Prostate gland (tissue), 2 donors: ENCODE measurements around the gene FAM180A. TPM values are rescaled to one million over a fixed set of nuclear protein-coding genes. Genes with fewer than 3 reads are reported as not detected.
A peak's percentile ranks its signal among the peaks of the same experiment; 100 is the strongest.

Source experiments
- DNase-seq: peaks from one replicate; pipeline ENCODE4 v3.0.0-alpha.2; 2019; ENCODE audit warnings: low spot score
- H3K27ac ChIP-seq, 2 donors: fragments of 200-600 bp; sonication (generic); 2 replicates each; pipeline ENCODE4 v1.5.1; 2017 to 2019
- H3K27me3 ChIP-seq: fragments of 200-600 bp; sonication (generic); replicated peaks from 2 replicates; pipeline ENCODE4 v1.5.1; 2019; ENCODE audit not compliant: insufficient read depth
- H3K36me3 ChIP-seq, 2 donors: fragments of 200-600 bp; sonication (generic); 1 replicate in 1 of 2; 2 replicates in 1 of 2; pipeline versions ENCODE4 v1.5.1 to v1.8.1; 2017 to 2019
- H3K4me1 ChIP-seq: fragments of 200-600 bp; sonication (generic); replicated peaks from 2 replicates; pipeline ENCODE4 v1.5.1; 2019
- H3K4me3 ChIP-seq, 2 donors: fragments of 200-600 bp; sonication (generic); 2 replicates each; pipeline ENCODE4 v1.5.1; 2017 to 2019
- H3K9me3 ChIP-seq: fragments of 200-600 bp; sonication (generic); 2 replicates; pipeline ENCODE4 v1.5.1; 2017
- POLR2A ChIP-seq: fragments of 450-650 bp; IDR thresholded peaks from one replicate; pipeline ENCODE4 v1.6.1; 2016; ENCODE audit warnings: antibody characterized with exemption, mild to moderate bottlenecking
- POLR2AphosphoS5 ChIP-seq: sonication (generic); formaldehyde crosslinking; IDR thresholded peaks from one replicate; pipeline ENCODE4 v1.6.1; 2017; ENCODE audit warnings: antibody characterized with exemption
- WGBS: methylation state at CpG from one replicate; pipeline ENCODE4 v1.1.5; 2018; 5-methylcytosine and 5-hydroxymethylcytosine counted together
- intact Hi-C: fragments of 100-400 bp; cut with DNase I; formaldehyde crosslinking; loops from one replicate; pipeline ENCODE4 v1.14.2; 2022
- total RNA-seq, 2 donors: library from RNA; depleted of rRNA; stranded (reverse); fragments of >200 nt; gene quantifications; one replicate each; pipeline ENCODE4 v1.1.0, GENCODE V29; 2016
- TF ChIP-seq, protein P1 (sequence below), 4 experiments: fragments of 200-600 bp in 2 of 4; fragments of 450-650 bp in 2 of 4; sonication (generic) in 2 of 4; IDR thresholded peaks; 1 replicate in 3 of 4; 2 replicates in 1 of 4; pipeline ENCODE4 v1.5.1; 2016 to 2019; ENCODE audit warnings: antibody characterized with exemption in 4 of 4, mild to moderate bottlenecking in 2 of 4, moderate library complexity in 2 of 4

FAM180A gene
- total RNA-seq, 2 donors from 2014 or later, result 0.77 to 6.9 TPM

DNA sequence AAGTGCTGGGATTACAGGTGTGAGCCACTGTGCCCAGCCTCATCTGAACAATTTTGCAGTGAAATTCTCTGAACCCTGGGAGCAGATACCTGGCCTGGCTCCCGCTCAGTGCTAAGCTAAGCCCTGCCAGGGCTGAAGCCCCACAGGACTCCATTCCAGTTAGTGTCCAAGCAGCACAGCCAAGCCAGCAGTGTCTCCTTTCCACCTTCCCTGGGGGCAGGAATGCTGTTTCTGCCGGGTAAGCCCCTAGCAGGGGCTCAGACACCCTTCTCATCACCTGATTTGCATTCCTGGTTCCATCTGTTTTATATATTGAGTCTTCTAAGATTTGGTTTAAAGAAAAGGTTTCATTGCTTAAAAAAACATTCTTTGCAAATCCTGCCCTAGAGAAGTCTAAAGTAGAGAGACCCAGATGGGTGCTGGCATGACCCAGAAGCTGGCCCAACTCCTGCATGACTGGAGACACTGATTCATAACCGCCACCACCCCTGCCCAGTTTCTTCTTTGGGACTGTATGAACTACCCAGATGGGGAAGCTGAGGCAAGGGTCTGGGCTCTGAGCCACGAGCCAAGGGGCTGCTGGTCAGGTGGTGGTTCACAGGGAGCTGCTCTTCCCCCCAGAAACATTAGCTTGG, 34.7 kb downstream of the FAM180A start:
- intact Hi-C loops, result no loop called here
- no peaks in the 10 kb centered on the region for H3K27me3 ChIP-seq
- H3K9me3 ChIP-seq, result no peaks in the 10 kb centered on the region
- 79% methylated on average over 4 of the region's 4 CpGs for WGBS
- TF ChIP-seq POLR2AphosphoS5, result no peak
- TF ChIP-seq, protein P1, sequence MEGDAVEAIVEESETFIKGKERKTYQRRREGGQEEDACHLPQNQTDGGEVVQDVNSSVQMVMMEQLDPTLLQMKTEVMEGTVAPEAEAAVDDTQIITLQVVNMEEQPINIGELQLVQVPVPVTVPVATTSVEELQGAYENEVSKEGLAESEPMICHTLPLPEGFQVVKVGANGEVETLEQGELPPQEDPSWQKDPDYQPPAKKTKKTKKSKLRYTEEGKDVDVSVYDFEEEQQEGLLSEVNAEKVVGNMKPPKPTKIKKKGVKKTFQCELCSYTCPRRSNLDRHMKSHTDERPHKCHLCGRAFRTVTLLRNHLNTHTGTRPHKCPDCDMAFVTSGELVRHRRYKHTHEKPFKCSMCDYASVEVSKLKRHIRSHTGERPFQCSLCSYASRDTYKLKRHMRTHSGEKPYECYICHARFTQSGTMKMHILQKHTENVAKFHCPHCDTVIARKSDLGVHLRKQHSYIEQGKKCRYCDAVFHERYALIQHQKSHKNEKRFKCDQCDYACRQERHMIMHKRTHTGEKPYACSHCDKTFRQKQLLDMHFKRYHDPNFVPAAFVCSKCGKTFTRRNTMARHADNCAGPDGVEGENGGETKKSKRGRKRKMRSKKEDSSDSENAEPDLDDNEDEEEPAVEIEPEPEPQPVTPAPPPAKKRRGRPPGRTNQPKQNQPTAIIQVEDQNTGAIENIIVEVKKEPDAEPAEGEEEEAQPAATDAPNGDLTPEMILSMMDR (IDR thresholded peaks at IDR 0.05), result no peak
- no peak for TF ChIP-seq POLR2A
- H3K4me1 ChIP-seq, result no peaks in the 10 kb centered on the region
- H3K4me3 ChIP-seq, result no peak overlapping the region
- no peak overlapping the region for H3K27ac ChIP-seq
- DNase-seq, result no peak
- H3K36me3 ChIP-seq, result no peaks in the 10 kb centered on the region

DNA sequence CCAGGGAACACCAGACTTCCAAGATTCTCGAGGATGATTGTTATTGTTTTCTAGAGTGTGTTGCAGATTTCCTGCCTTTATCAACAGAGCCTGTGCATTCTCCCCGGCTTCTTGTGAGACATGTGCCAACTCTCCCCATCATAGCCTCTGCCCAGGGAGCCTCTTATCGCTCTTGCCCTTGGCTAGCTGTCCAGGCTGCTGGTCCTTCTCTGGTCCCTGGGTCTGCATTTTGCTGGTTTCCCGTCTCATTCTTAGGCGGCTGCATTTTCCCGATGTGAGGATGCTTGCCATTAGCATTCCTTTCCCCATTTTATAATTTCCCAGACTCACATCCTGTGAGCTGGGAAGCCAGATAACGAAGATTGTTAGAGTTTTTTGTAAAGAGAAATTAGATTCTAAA, 35.8 kb downstream of the FAM180A start:
- Histone ChIP-seq H3K36me3 (no peaks in the 10 kb centered on the region), H3K9me3 (no peaks in the 10 kb centered on the region), H3K4me1 (no peaks in the 10 kb centered on the region), H3K4me3 (no peak overlapping the region), H3K27me3 (no peaks in the 10 kb centered on the region), H3K27ac (no peak overlapping the region)
- DNase-seq, result no peak
- no peak for TF ChIP-seq POLR2AphosphoS5
- TF ChIP-seq, protein P1 (IDR thresholded peaks at IDR 0.05), result no peak
- 63% methylated on average over 7 of the region's 7 CpGs for WGBS
- intact Hi-C loops, result no loop called here

DNA sequence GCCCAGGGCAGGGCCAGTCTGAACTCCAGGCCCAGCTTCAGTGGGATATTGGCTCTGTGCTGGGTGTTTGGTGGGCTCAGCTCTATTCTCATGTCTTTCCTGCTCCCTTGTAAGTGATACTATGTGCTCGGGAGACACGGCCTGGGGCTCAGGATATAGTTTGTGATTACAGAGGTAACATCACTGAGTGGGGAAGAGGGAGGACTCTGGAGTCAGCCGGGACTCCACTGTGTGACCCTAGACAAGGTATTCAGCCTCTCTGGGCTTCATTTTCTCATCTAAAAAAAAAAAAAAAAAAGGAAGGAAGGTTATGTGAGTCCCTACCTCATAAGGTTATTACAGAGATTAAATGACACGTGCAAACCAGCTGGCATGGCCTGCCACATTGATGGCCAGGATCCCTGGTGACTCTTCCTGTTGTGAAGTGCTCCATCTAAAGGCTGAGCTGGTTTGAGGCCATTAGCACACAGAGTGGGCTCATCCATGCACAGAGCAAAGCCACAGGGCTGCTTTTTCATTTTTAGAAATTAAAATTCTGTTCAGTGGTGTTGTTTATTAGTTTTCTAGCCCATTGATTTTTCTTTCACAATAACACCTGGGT, 36.3 kb downstream of the FAM180A start:
- no peak for DNase-seq
- intact Hi-C loops, result no loop called here
- 56% methylated on average over 4 of the region's 4 CpGs for WGBS

DNA sequence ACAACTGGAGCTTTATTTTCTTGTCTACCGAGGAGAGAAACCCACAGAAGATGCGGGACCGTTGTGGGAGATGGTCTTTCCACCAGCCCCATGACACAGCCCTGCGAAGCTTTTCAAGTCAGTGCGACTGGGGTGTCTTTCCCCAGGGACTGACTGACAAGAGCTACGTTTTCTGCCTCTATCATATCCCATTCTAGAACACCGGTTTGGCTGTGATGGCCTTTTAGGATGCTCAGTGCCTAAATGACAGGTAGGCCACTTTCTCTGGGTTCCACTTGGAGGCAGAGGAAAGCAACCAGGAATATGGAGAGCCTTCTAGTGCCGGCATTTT, 37.5 kb downstream of the FAM180A start:
- no peak for DNase-seq
- H3K36me3 ChIP-seq, result no peaks in the 10 kb centered on the region
- no peaks in the 10 kb centered on the region for H3K9me3 ChIP-seq
- TF ChIP-seq, protein P1 (IDR thresholded peaks at IDR 0.05), result no peak
- no peak for TF ChIP-seq POLR2A
- TF ChIP-seq POLR2AphosphoS5, result no peak
- H3K4me1 ChIP-seq, result no peaks in the 10 kb centered on the region
- no peak overlapping the region for H3K27ac ChIP-seq
- H3K4me3 ChIP-seq, result no peak overlapping the region
- intact Hi-C loops, result no loop called here
- H3K27me3 ChIP-seq, result no peaks in the 10 kb centered on the region
- 57% methylated on average over 8 of the region's 8 CpGs for WGBS

More for the DNA sequence above, 36.3 kb downstream of the FAM180A start:
- H3K9me3 ChIP-seq, result no peaks in the 10 kb centered on the region
- TF ChIP-seq POLR2AphosphoS5 (no peak), POLR2A (no peak)
- TF ChIP-seq, protein P1 (IDR thresholded peaks at IDR 0.05), result no peak
- H3K27me3 ChIP-seq, result no peaks in the 10 kb centered on the region
- no peak overlapping the region for H3K4me3 ChIP-seq
- no peaks in the 10 kb centered on the region for H3K4me1 ChIP-seq
- no peaks in the 10 kb centered on the region for H3K36me3 ChIP-seq
- no peak overlapping the region for H3K27ac ChIP-seq

DNA sequence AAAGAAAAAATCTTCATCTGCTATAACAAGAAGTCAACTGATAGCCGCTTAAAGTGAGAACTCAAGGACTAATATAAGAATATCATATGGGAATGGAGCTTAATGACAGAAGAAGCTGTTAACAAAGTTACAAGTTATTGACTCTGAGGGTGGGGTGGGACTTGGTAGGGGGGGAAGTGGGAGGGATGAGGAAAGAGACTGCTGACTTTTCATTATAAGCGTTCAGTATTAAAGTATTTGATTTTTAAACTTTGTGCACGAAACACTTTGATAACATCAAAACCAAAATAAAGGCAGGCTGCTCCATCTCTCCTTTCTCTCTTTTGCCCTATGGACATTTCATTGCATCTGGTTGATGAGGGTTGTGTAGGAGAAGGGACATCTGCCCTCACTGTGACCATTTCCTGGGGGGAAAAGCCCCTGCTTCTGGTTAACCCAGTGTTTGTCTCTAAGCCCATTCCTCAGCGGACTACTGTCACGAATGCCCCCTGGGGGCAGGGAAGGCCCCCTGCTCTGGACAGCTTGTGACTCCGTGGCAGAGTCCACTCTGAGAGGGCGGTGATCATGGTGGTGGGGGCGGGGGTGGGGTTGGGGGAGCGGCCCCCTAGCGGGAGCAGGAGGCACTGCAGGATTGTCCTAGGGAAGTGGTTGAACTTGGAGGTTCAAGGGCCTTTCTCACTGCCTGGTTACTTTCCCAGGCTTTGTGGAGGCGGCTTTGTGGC, 38.0 kb downstream of the FAM180A start:
- intact Hi-C loops, result no loop called here
- no peak overlapping the region for H3K4me3 ChIP-seq
- H3K27me3 ChIP-seq, result no peaks in the 10 kb centered on the region
- no peak for TF ChIP-seq POLR2A
- TF ChIP-seq, protein P1 (IDR thresholded peaks at IDR 0.05), result peak in 1 of 4 experiments; percentile 18
- H3K4me1 ChIP-seq, result no peaks in the 10 kb centered on the region
- H3K36me3 ChIP-seq, result no peaks in the 10 kb centered on the region
- H3K9me3 ChIP-seq, result no peaks in the 10 kb centered on the region
- no peak overlapping the region for H3K27ac ChIP-seq
- 34% methylated on average over 11 of the region's 11 CpGs for WGBS
- DNase-seq, result no peak
